ENCODE measurements around the gene PC.

- TF ChIP-seq CTCF (IDR thresholded peaks at IDR 0.05): no peak
- no peak for TF ChIP-seq EP300 (IDR thresholded peaks at IDR 0.05)
Observed at GRCh38 chr11:66884443-66884842, 73.7 kb downstream of the PC start.
